Omental fat pad (tissue), 4 donors: Measurements from ENCODE around the gene DNAH5. TPM values are rescaled to one million over a fixed set of nuclear protein-coding genes. Genes with fewer than 3 reads are reported as not detected.

Experiments used
- ATAC-seq: fragments of 150-250 bp; one replicate; pipeline ENCODE4 v1.9.1; 2016; ENCODE audit warnings: mild to moderate bottlenecking, moderate library complexity; ENCODE audit not compliant: low FRiP score
- DNase-seq: peaks from one replicate; pipeline ENCODE4 v3.0.0-alpha.2; 2019; ENCODE audit warnings: low spot score
- CTCF ChIP-seq, 3 donors: fragments of 450-650 bp; IDR thresholded peaks; one replicate each; pipeline ENCODE4 v1.5.1; 2016 to 2017; ENCODE audit warnings: antibody characterized with exemption in 3 of 3, mild to moderate bottlenecking in 3 of 3, moderate library complexity in 2 of 3
- total RNA-seq, 4 donors: library from RNA; depleted of rRNA; stranded (reverse); fragments of >200 nt; gene quantifications; one replicate each; pipeline ENCODE4 v1.1.0, GENCODE V29; 2016

Gene DNAH5
- total RNA-seq, 4 donors from 2014 or later = 0.19 to 0.96 (median 0.46) TPM; not detected in 1

DNA sequence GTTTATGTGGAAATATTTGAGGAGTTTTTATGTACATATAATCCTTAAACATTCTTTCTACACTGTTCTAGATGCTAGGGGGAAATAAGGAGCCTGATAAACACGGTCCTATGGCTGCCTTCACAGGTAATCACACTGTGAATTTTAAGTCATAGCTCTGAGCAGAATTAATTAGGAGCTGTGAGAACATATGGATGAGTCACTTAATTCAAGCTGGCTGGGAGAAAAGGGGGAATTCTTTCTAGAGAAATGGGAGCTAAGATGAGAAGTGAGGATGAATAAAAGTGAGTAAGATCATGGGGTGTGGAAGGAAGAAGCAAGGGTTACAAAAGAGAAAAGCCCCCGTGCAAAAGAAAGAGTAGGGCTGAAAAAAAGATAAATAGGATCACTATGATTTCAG lies 290.8 kb downstream of the DNAH5 start:
- ATAC-seq = no peak
- TF ChIP-seq CTCF (IDR thresholded peaks at IDR 0.05) = no peak

GRCh38 chr5:13649656-13650055 lies 294.8 kb downstream of the DNAH5 start:
- no peak for ATAC-seq
- DNase-seq = no peak
- no peak for TF ChIP-seq CTCF (IDR thresholded peaks at IDR 0.05)

More for the DNA sequence above, 290.8 kb downstream of the DNAH5 start:
- no peak for DNase-seq

- no peak for DNase-seq
- no peak for TF ChIP-seq CTCF (IDR thresholded peaks at IDR 0.05)
- ATAC-seq = no peak
These were observed 295.7 kb downstream of the DNAH5 start for GRCh38 chr5:13648822-13649221.

GRCh38 chr5:13643734-13644133 lies 300.8 kb downstream of the DNAH5 start:
- no peak for DNase-seq
- no peak for ATAC-seq
- TF ChIP-seq CTCF (IDR thresholded peaks at IDR 0.05) = no peak

GRCh38 chr5:13643196-13643595 lies 301.3 kb downstream of the DNAH5 start:
- ATAC-seq (no peak), DNase-seq (no peak)
- TF ChIP-seq CTCF (IDR thresholded peaks at IDR 0.05) = no peak

Other genes starting within 250 kb of the DNAH5 start
- gene TRIO, start 198.7 kb upstream of the DNAH5 start, total RNA-seq = 100 to 1,000 TPM; 125 to 370 (median 193) TPM